ENCODE measurements around the gene PIWIL4. TPM values are rescaled to one million over a fixed set of nuclear protein-coding genes. Genes with fewer than 3 reads are reported as not detected.
A peak's percentile ranks its signal among the peaks of the same experiment; 100 is the strongest.
"Not testable (repeated sequence)": the region's sequence is repeated elsewhere in the genome, so short reads cannot be mapped to it uniquely, and the experiment has no call there.

The PIWIL4 gene
- total RNA-seq, 4 donors from 2014 or later: 7.2 to 9.0 (median 8.3) TPM

- H3K27me3 ChIP-seq: no peaks in the 10 kb centered on the region
- H3K27ac ChIP-seq: peak overlapping the region in 3 of 4 donors; percentile 0 to 82 (median 73)
- peak overlapping the region in 1 of 4 donors; percentile 25 for H3K4me3 ChIP-seq
- H3K36me3 ChIP-seq: no peaks in the 10 kb centered on the region
- WGBS, 2 donors: 46 to 58% methylated on average over 4 of the region's 4 CpGs
- TF ChIP-seq POLR2A (IDR thresholded peaks at IDR 0.05): no peak
- TF ChIP-seq CTCF (IDR thresholded peaks at IDR 0.05): no peak
- no peak for TF ChIP-seq EP300 (IDR thresholded peaks at IDR 0.05)
- peaks cover 0 to 21% (median 3%) of the 10 kb centered on the region in 4 donors for H3K4me1 ChIP-seq
- no peak for DNase-seq (ENCODE audit: low spot score in 2 of 2)
- no peaks in the 10 kb centered on the region for H3K9me3 ChIP-seq
Observed at GRCh38 chr11:94638301-94638901, 71.2 kb downstream of the PIWIL4 start.

- no peaks in the 10 kb centered on the region for H3K27me3 ChIP-seq
- TF ChIP-seq POLR2A (IDR thresholded peaks at IDR 0.05) (no peak), CTCF (IDR thresholded peaks at IDR 0.05) (no peak), EP300 (IDR thresholded peaks at IDR 0.05) (peak in 1 of 2 donors; percentile 35)
- H3K4me1 ChIP-seq: peaks cover 0 to 21% (median 3%) of the 10 kb centered on the region in 4 donors
- peak overlapping the region in 1 of 4 donors; percentile 25 for H3K4me3 ChIP-seq
- peak in 1 of 2 donors; percentile 21 for DNase-seq (ENCODE audit: low spot score in 2 of 2)
- H3K9me3 ChIP-seq: no peaks in the 10 kb centered on the region
- 29 to 32% methylated on average over 4 of the region's 4 CpGs for whole genome bisulfite sequencing, 2 donors
- peak overlapping the region in 3 of 4 donors; percentile 0 to 82 (median 73) for H3K27ac ChIP-seq
- no peaks in the 10 kb centered on the region for H3K36me3 ChIP-seq
Observed at GRCh38 chr11:94638902-94639373, 71.8 kb downstream of the PIWIL4 start.

GRCh38 chr11:94639901-94640721 lies 72.9 kb downstream of the PIWIL4 start:
- no peak for TF ChIP-seq EP300 (IDR thresholded peaks at IDR 0.05)
- Histone ChIP-seq H3K36me3 (no peaks in the 10 kb centered on the region), H3K4me1 (peaks cover 0 to 21% (median 3%) of the 10 kb centered on the region in 4 donors), H3K27ac (no peak overlapping the region), H3K4me3 (no peak overlapping the region), H3K9me3 (no peaks in the 10 kb centered on the region), H3K27me3 (no peaks in the 10 kb centered on the region)
- WGBS, 2 donors: 88 to 90% methylated on average over 13 of the region's 13 CpGs
- no peak for DNase-seq (ENCODE audit: low spot score in 2 of 2)

- no peaks in the 10 kb centered on the region for H3K27me3 ChIP-seq
- H3K9me3 ChIP-seq: no peaks in the 10 kb centered on the region
- no peaks in the 10 kb centered on the region for H3K36me3 ChIP-seq
- no peak for DNase-seq (ENCODE audit: low spot score in 2 of 2)
- H3K4me1 ChIP-seq: peaks cover 0 to 21% (median 3%) of the 10 kb centered on the region in 4 donors
- H3K4me3 ChIP-seq: no peak overlapping the region
- H3K27ac ChIP-seq: no peak overlapping the region
- 57 to 69% methylated on average over 7 to 8 of the region's 8 CpGs for WGBS, 2 donors
- TF ChIP-seq EP300 (IDR thresholded peaks at IDR 0.05): no peak
- TF ChIP-seq POLR2A (IDR thresholded peaks at IDR 0.05): no peak
- no peak for TF ChIP-seq CTCF (IDR thresholded peaks at IDR 0.05)
Observed at GRCh38 chr11:94641167-94641761, 74.1 kb downstream of the PIWIL4 start.

- DNase-seq (ENCODE audit: low spot score in 2 of 2); H3K27me3 ChIP-seq; H3K36me3 ChIP-seq; H3K9me3 ChIP-seq; H3K4me3 ChIP-seq; H3K27ac ChIP-seq: not testable (repeated sequence)
- 66 to 76% methylated on average over 6 to 7 of the region's 8 CpGs for WGBS, 2 donors
- peaks cover 0 to 12% (median 3%) of the 10 kb centered on the region in 4 donors for H3K4me1 ChIP-seq
Observed at GRCh38 chr11:94643186-94643585, 76.0 kb downstream of the PIWIL4 start.

Data from tibial nerve (tissue), 4 donors.